HUES6 (cell line): Measurements from ENCODE around the gene BRD1.

Experiments used
- H3K27ac ChIP-seq: 2 replicates; pipeline ENCODE4 v1.7.0; 2013; ENCODE audit warnings: low read depth, mild to moderate bottlenecking, low read length, inconsistent platforms
- H3K27me3 ChIP-seq: 2 replicates; pipeline ENCODE4 v1.6.1; 2013; ENCODE audit warnings: low read length; ENCODE audit not compliant: control insufficient read depth, insufficient read depth
- H3K36me3 ChIP-seq: 2 replicates; pipeline ENCODE4 v1.6.1; 2013; ENCODE audit warnings: low read length; ENCODE audit not compliant: control insufficient read depth, insufficient read depth
- H3K4me1 ChIP-seq: 2 replicates; pipeline ENCODE4 v1.6.1; 2013; ENCODE audit warnings: low read length; ENCODE audit not compliant: control insufficient read depth, insufficient read depth
- H3K4me3 ChIP-seq: 2 replicates; pipeline ENCODE4 v1.5.1; 2013; ENCODE audit warnings: low read depth, low read length
- H3K9ac ChIP-seq: one replicate; pipeline ENCODE4 v1.6.1; 2013; ENCODE audit warnings: mild to moderate bottlenecking, low read length
- H3K9me3 ChIP-seq: 2 replicates; pipeline ENCODE4 v1.6.1; 2013; ENCODE audit warnings: low read depth, low read length; ENCODE audit not compliant: control insufficient read depth, insufficient read depth

Gene BRD1

GRCh38 chr22:49771266-49772065, 56.2 kb downstream of the BRD1 start:
- Histone ChIP-seq H3K4me3 (peak overlapping the region; percentile 46; the same call in 1 of the 2 replicates), H3K4me1 (no peaks in the 10 kb centered on the region), H3K27me3 (no peaks in the 10 kb centered on the region), H3K9me3 (peaks cover 8% of the 10 kb centered on the region), H3K9ac (no peak overlapping the region), H3K36me3 (peaks cover 35% of the 10 kb centered on the region), H3K27ac (no peak overlapping the region)

- no peaks in the 10 kb centered on the region for H3K4me1 ChIP-seq
- no peak overlapping the region for H3K9ac ChIP-seq
- peak overlapping the region; percentile 46; the same call in 1 of the 2 replicates for H3K4me3 ChIP-seq
- peaks cover 29% of the 10 kb centered on the region for H3K36me3 ChIP-seq
- no peak overlapping the region for H3K27ac ChIP-seq
- no peaks in the 10 kb centered on the region for H3K27me3 ChIP-seq
- H3K9me3 ChIP-seq: peaks cover 14% of the 10 kb centered on the region
Measured at GRCh38 chr22:49770547-49771265, 57.0 kb downstream of the BRD1 start.

GRCh38 chr22:49769691-49770546, 57.8 kb downstream of the BRD1 start:
- peaks cover 22% of the 10 kb centered on the region for H3K36me3 ChIP-seq
- no peak overlapping the region for H3K9ac ChIP-seq
- H3K4me3 ChIP-seq: no peak overlapping the region
- no peaks in the 10 kb centered on the region for H3K27me3 ChIP-seq
- H3K9me3 ChIP-seq: peaks cover 14% of the 10 kb centered on the region
- no peak overlapping the region for H3K27ac ChIP-seq
- no peaks in the 10 kb centered on the region for H3K4me1 ChIP-seq

- Histone ChIP-seq H3K27ac (no peak overlapping the region), H3K9me3 (peaks cover 14% of the 10 kb centered on the region), H3K9ac (no peak overlapping the region), H3K4me3 (no peak overlapping the region), H3K27me3 (no peaks in the 10 kb centered on the region), H3K36me3 (peaks cover 14% of the 10 kb centered on the region), H3K4me1 (no peaks in the 10 kb centered on the region)
Measured at GRCh38 chr22:49768951-49769690, 58.6 kb downstream of the BRD1 start.

GRCh38 chr22:49768077-49768910, 59.4 kb downstream of the BRD1 start:
- H3K4me3 ChIP-seq: no peak overlapping the region
- H3K4me1 ChIP-seq: no peaks in the 10 kb centered on the region
- no peak overlapping the region for H3K9ac ChIP-seq
- peaks cover 14% of the 10 kb centered on the region for H3K9me3 ChIP-seq
- peaks cover 7% of the 10 kb centered on the region for H3K36me3 ChIP-seq
- H3K27me3 ChIP-seq: no peaks in the 10 kb centered on the region
- no peak overlapping the region for H3K27ac ChIP-seq

- H3K27ac ChIP-seq: no peak overlapping the region
- peaks cover 2% of the 10 kb centered on the region for H3K36me3 ChIP-seq
- no peak overlapping the region for H3K9ac ChIP-seq
- H3K4me1 ChIP-seq: no peaks in the 10 kb centered on the region
- peaks cover 14% of the 10 kb centered on the region for H3K9me3 ChIP-seq
- H3K4me3 ChIP-seq: no peak overlapping the region
- no peaks in the 10 kb centered on the region for H3K27me3 ChIP-seq
Measured at GRCh38 chr22:49767355-49768062, 60.2 kb downstream of the BRD1 start.

- Histone ChIP-seq H3K9ac (no peak overlapping the region), H3K4me3 (no peak overlapping the region), H3K4me1 (no peaks in the 10 kb centered on the region), H3K27me3 (no peaks in the 10 kb centered on the region), H3K27ac (no peak overlapping the region), H3K36me3 (no peaks in the 10 kb centered on the region), H3K9me3 (peaks cover 14% of the 10 kb centered on the region)
Measured at GRCh38 chr22:49765951-49766350, 61.7 kb downstream of the BRD1 start.

- no peak overlapping the region for H3K9ac ChIP-seq
- H3K4me3 ChIP-seq: no peak overlapping the region
- H3K4me1 ChIP-seq: no peaks in the 10 kb centered on the region
- H3K27me3 ChIP-seq: no peaks in the 10 kb centered on the region
- no peaks in the 10 kb centered on the region for H3K36me3 ChIP-seq
- H3K27ac ChIP-seq: no peak overlapping the region
- peaks cover 14% of the 10 kb centered on the region for H3K9me3 ChIP-seq
Measured at GRCh38 chr22:49765091-49765771, 62.4 kb downstream of the BRD1 start.

GRCh38 chr22:49764127-49764581, 63.5 kb downstream of the BRD1 start:
- H3K9ac ChIP-seq: no peak overlapping the region
- no peaks in the 10 kb centered on the region for H3K36me3 ChIP-seq
- no peak overlapping the region for H3K27ac ChIP-seq
- H3K4me3 ChIP-seq: no peak overlapping the region
- H3K9me3 ChIP-seq: peaks cover 14% of the 10 kb centered on the region
- H3K27me3 ChIP-seq: no peaks in the 10 kb centered on the region
- no peaks in the 10 kb centered on the region for H3K4me1 ChIP-seq
